H1 (cell line): ENCODE measurements around the gene USP12. TPM values are rescaled to one million over a fixed set of nuclear protein-coding genes. Genes with fewer than 3 reads are reported as not detected.

Experiments used
- CTCF ChIA-PET: fragments of 300-600 bp; sonication (Branson Sonifier 250); formaldehyde crosslinking; loops from one replicate; lab custom pipeline; 2021; ENCODE audit not compliant: partially characterized antibody; lab: Charles Lee
- POLR2A ChIA-PET: fragments of 300-600 bp; sonication (Branson Sonifier 250); formaldehyde crosslinking; loops from one replicate; lab custom pipeline; 2021; ENCODE audit warnings: inconsistent platforms; ENCODE audit not compliant: partially characterized antibody; lab: Charles Lee
- DNase-seq, 2 experiments: peaks; one replicate each; pipeline versions ENCODE4 v3.0.0 to v3.0.0-alpha.2; 2010 to 2022; ENCODE audit warnings: low spot score in 2 of 2, low read depth in 1 of 2, mixed read lengths in 1 of 2
- FAIRE-seq: peaks from 2 replicates; lab custom pipeline; 2011; peaks lifted over from hg19 to GRCh38; lab: Jason Lieb, UNC
- H2AFZ ChIP-seq: 2 replicates; pipeline ENCODE4 v1.8.1; 2012; ENCODE audit warnings: low read length, inconsistent platforms
- H2AK5ac ChIP-seq: 2 replicates; pipeline ENCODE4 v1.6.1; 2013; ENCODE audit warnings: low read depth, low read length
- H2BK120ac ChIP-seq: replicated peaks from 2 replicates; pipeline ENCODE3; 2013; ENCODE audit warnings: low read depth, low read length, inconsistent platforms
- H2BK12ac ChIP-seq: 2 replicates; pipeline ENCODE4 v1.6.1; 2013; ENCODE audit warnings: low read depth, low read length
- H2BK15ac ChIP-seq: 2 replicates; pipeline ENCODE4 v1.6.1; 2013; ENCODE audit warnings: low read length
- H2BK20ac ChIP-seq: 2 replicates; pipeline ENCODE4 v1.6.1; 2013; ENCODE audit warnings: low read length
- H2BK5ac ChIP-seq: 2 replicates; pipeline ENCODE4 v1.6.1; 2013; ENCODE audit warnings: low read depth, low read length
- H3K14ac ChIP-seq: 2 replicates; pipeline ENCODE4 v1.6.1; 2013; ENCODE audit warnings: inconsistent platforms; ENCODE audit not compliant: insufficient read length
- H3K18ac ChIP-seq: 2 replicates; pipeline ENCODE4 v1.6.1; 2013; ENCODE audit warnings: low read length; ENCODE audit errors: extremely low read depth
- H3K23ac ChIP-seq: 2 replicates; pipeline ENCODE4 v1.6.1; 2013; ENCODE audit warnings: inconsistent platforms; ENCODE audit not compliant: insufficient read length
- H3K23me2 ChIP-seq: 2 replicates; pipeline ENCODE4 v1.6.1; 2013; ENCODE audit warnings: low read depth, low read length
- H3K27ac ChIP-seq: 2 replicates; pipeline ENCODE4 v1.6.1; 2011; ENCODE audit warnings: low read depth, low read length, inconsistent platforms
- H3K27me3 ChIP-seq, 4 experiments: replicated peaks in 1 of 4; 1 replicate in 1 of 4; 2 replicates in 3 of 4; pipeline versions ENCODE4 v1.6.1 to v1.8.1; 2011 to 2013; ENCODE audit warnings: low read length in 3 of 4, mild to moderate bottlenecking in 3 of 4, inconsistent platforms in 2 of 4, mixed read lengths in 2 of 4, moderate library complexity in 1 of 4; ENCODE audit not compliant: control insufficient read depth in 3 of 4, insufficient read depth in 3 of 4; ENCODE audit errors: extremely low read depth in 1 of 4
- H3K36me3 ChIP-seq, 4 experiments: 2 replicates each; pipeline versions ENCODE4 v1.6.1 to v1.8.1; 2011 to 2013; ENCODE audit warnings: mild to moderate bottlenecking in 4 of 4, low read length in 3 of 4, moderate library complexity in 2 of 4, control low read depth in 1 of 4, inconsistent platforms in 1 of 4; ENCODE audit not compliant: insufficient read depth in 4 of 4, control insufficient read depth in 2 of 4
- H3K4ac ChIP-seq: replicated peaks from 2 replicates; pipeline ENCODE3; 2013; ENCODE audit warnings: low read length, low read depth, mixed read lengths, inconsistent platforms; ENCODE audit not compliant: insufficient read length
- H3K4me1 ChIP-seq, 4 experiments: replicated peaks in 1 of 4; 1 replicate in 1 of 4; 2 replicates in 3 of 4; pipeline versions ENCODE4 v1.6.1 to v1.8.1; 2011 to 2013; ENCODE audit warnings: low read length in 3 of 4, inconsistent platforms in 2 of 4, mixed read lengths in 1 of 4; ENCODE audit not compliant: insufficient read depth in 4 of 4, control insufficient read depth in 3 of 4
- H3K4me2 ChIP-seq, 2 experiments: 2 replicates each; pipeline versions ENCODE4 v1.6.1 to v1.8.1; 2011 to 2013; ENCODE audit warnings: low read depth in 2 of 2, low read length in 2 of 2, control low read depth in 1 of 2, inconsistent platforms in 1 of 2, mild to moderate bottlenecking in 1 of 2; ENCODE audit not compliant: insufficient read depth in 1 of 2
- H3K4me3 ChIP-seq, 4 experiments: fragments of 200-600, 300-600 bp in 1 of 4; sonication (generic), shearing (Covaris generic), sonication (Bioruptor Twin) in 1 of 4; 2 replicates each; pipeline versions ENCODE4 v1.5.1 to v1.8.1; 2011 to 2016; ENCODE audit warnings: low read length in 4 of 4, low read depth in 3 of 4, control low read depth in 2 of 4, inconsistent platforms in 2 of 4, mild to moderate bottlenecking in 2 of 4, mixed read lengths in 1 of 4, moderate library complexity in 1 of 4; ENCODE audit not compliant: insufficient read depth in 2 of 4; ENCODE audit errors: extremely low read depth in 1 of 4
- H3K56ac ChIP-seq: replicated peaks from 2 replicates; pipeline ENCODE3; 2013; ENCODE audit warnings: low read depth, mild to moderate bottlenecking, mixed read lengths, low read length, inconsistent platforms; ENCODE audit not compliant: insufficient read length
- H3K79me1 ChIP-seq: 2 replicates; pipeline ENCODE4 v1.6.1; 2013; ENCODE audit warnings: low read depth, low read length, control low read depth
- H3K79me2 ChIP-seq, 2 experiments: 2 replicates each; pipeline versions ENCODE4 v1.6.1 to v1.8.1; 2012 to 2013; ENCODE audit warnings: low read length in 2 of 2, mild to moderate bottlenecking in 2 of 2, inconsistent platforms in 1 of 2; ENCODE audit not compliant: insufficient read depth in 2 of 2, control insufficient read depth in 1 of 2
- H3K9ac ChIP-seq, 4 experiments: replicated peaks in 1 of 4; 1 replicate in 1 of 4; 2 replicates in 3 of 4; pipeline versions ENCODE4 v1.6.1 to v1.8.1; 2011 to 2013; ENCODE audit warnings: low read depth in 3 of 4, low read length in 3 of 4, control low read depth in 2 of 4, mild to moderate bottlenecking in 2 of 4, moderate library complexity in 2 of 4, inconsistent platforms in 1 of 4; ENCODE audit errors: extremely low read depth in 1 of 4
- H3K9me3 ChIP-seq, 2 experiments: 2 replicates each; pipeline versions ENCODE4 v1.6.1 to v1.8.1; 2012 to 2013; ENCODE audit warnings: mild to moderate bottlenecking in 2 of 2, moderate library complexity in 2 of 2, control low read depth in 1 of 2, inconsistent platforms in 1 of 2, low read depth in 1 of 2, low read length in 1 of 2, mixed read lengths in 1 of 2; ENCODE audit not compliant: insufficient read depth in 2 of 2
- H4K20me1 ChIP-seq, 2 experiments: replicated peaks in 1 of 2; 2 replicates each; pipeline versions ENCODE3 to v1.8.1; 2011 to 2013; ENCODE audit warnings: inconsistent platforms in 2 of 2, low read length in 2 of 2, mild to moderate bottlenecking in 1 of 2; ENCODE audit not compliant: insufficient read depth in 2 of 2, control insufficient read depth in 1 of 2
- H4K5ac ChIP-seq: 2 replicates; pipeline ENCODE4 v1.6.1; 2013; ENCODE audit warnings: low read length, low read depth, mixed read lengths, inconsistent platforms; ENCODE audit not compliant: insufficient read length
- H4K8ac ChIP-seq: 2 replicates; pipeline ENCODE4 v1.8.0; 2013; ENCODE audit warnings: mild to moderate bottlenecking, moderate library complexity, low read length, inconsistent platforms; ENCODE audit not compliant: insufficient read depth; ENCODE audit errors: extremely low read depth
- H4K91ac ChIP-seq: replicated peaks from 2 replicates; pipeline ENCODE3; 2013; ENCODE audit warnings: low read length, mixed read lengths, inconsistent platforms; ENCODE audit not compliant: insufficient read length
- ASH2L ChIP-seq: fragments of 200-600, 300-600 bp; sonication (generic); IDR thresholded peaks from one replicate; pipeline ENCODE4 v1.7.1; 2017; ENCODE audit warnings: low read length
- CHD2 ChIP-seq: IDR thresholded peaks from 2 replicates; pipeline ENCODE4 v1.6.1; 2012; ENCODE audit warnings: low read length, improper control_type of control experiment
- EP300 ChIP-seq, 2 experiments: IDR thresholded peaks; 1 replicate in 1 of 2; 2 replicates in 1 of 2; pipeline ENCODE4 v1.6.1; 2011 to 2012; ENCODE audit warnings: low read depth in 2 of 2, low read length in 2 of 2, mild to moderate bottlenecking in 2 of 2, borderline replicate concordance in 1 of 2, inconsistent platforms in 1 of 2, moderate library complexity in 1 of 2
- GABPA ChIP-seq: IDR thresholded peaks from 2 replicates; pipeline ENCODE4 v1.6.1; 2011; ENCODE audit warnings: mild to moderate bottlenecking, low read length, moderate library complexity, borderline replicate concordance; ENCODE audit not compliant: insufficient read depth
- KDM4A ChIP-seq: IDR thresholded peaks from one replicate; pipeline ENCODE4 v1.7.1; 2012; ENCODE audit warnings: low read depth, mild to moderate bottlenecking, moderate library complexity, low read length, inconsistent platforms; ENCODE audit not compliant: severe bottlenecking
- RBBP5 ChIP-seq: IDR thresholded peaks from 2 replicates; pipeline ENCODE4 v1.7.1; 2012; ENCODE audit warnings: low read depth, mild to moderate bottlenecking, inconsistent platforms, low read length, moderate library complexity, borderline replicate concordance
- RNF2 ChIP-seq: fragments of 200-900, 300-1000 bp; sonication (generic); IDR thresholded peaks from 2 replicates; pipeline ENCODE4 v1.7.1; 2016; ENCODE audit warnings: borderline replicate concordance, low read depth, mild to moderate bottlenecking, antibody characterized with exemption, low read length; ENCODE audit not compliant: poor library complexity, severe bottlenecking; ENCODE audit errors: missing control alignments
- SIN3A ChIP-seq, 2 experiments: IDR thresholded peaks in 1 of 2; conservative IDR thresholded peaks in 1 of 2; 2 replicates each; pipeline ENCODE4 v1.6.1; 2011 to 2012; ENCODE audit warnings: low read length in 2 of 2, improper control_type of control experiment in 1 of 2, low read depth in 1 of 2, mild to moderate bottlenecking in 1 of 2
- SIRT6 ChIP-seq: IDR thresholded peaks from one replicate; pipeline ENCODE4 v1.7.1; 2012; ENCODE audit warnings: low read length, inconsistent platforms
- SIX5 ChIP-seq: IDR thresholded peaks from 2 replicates; pipeline ENCODE4 v1.6.1; 2011; ENCODE audit warnings: mild to moderate bottlenecking, low read depth, low read length
- SP4 ChIP-seq: IDR thresholded peaks from 2 replicates; pipeline ENCODE4 v1.6.1; 2012; ENCODE audit warnings: low read length, inconsistent platforms
- SUZ12 ChIP-seq: fragments of 200-600 bp; sonication (generic); IDR thresholded peaks from 2 replicates; pipeline ENCODE4 v1.6.1; 2012; ENCODE audit warnings: mild to moderate bottlenecking, inconsistent platforms, low read length, moderate library complexity, mixed read lengths
- TCF12 ChIP-seq: IDR thresholded peaks from 2 replicates; pipeline ENCODE4 v1.6.1; 2011; ENCODE audit warnings: low read depth, mild to moderate bottlenecking, low read length
- WGBS, 2 experiments: shearing (Covaris generic) in 1 of 2; methylation state at CpG; one replicate each; pipeline versions ENCODE4 v1.1.6 to v1.1.7; 2013 to 2015; ENCODE audit warnings: low lambda C conversion rate in 2 of 2, mixed read lengths in 2 of 2, inconsistent platforms in 1 of 2, low coverage in 1 of 2, missing lambda C conversion rate in 1 of 2; ENCODE audit not compliant: insufficient replicate concordance in 2 of 2, insufficient coverage in 1 of 2, insufficient read length in 1 of 2; ENCODE audit errors: extremely low coverage in 1 of 2, missing lambda C conversion rate in 1 of 2; 5-methylcytosine and 5-hydroxymethylcytosine counted together
- polyA plus RNA-seq, 7 experiments: library from polyadenylated mRNA; depleted of rRNA in 3 of 7; stranded (reverse) in 5 of 7; unstranded in 2 of 7; fragments of >200 nt in 5 of 7; fragments of 200-250 nt in 2 of 7; gene quantifications; 1 replicate in 5 of 7; 2 replicates in 1 of 7; 4 replicates in 1 of 7; pipeline versions ENCODE4 v1.2.1 to v1.2.3, GENCODE V29; 2011 to 2013; ENCODE audit warnings: missing spikeins in 2 of 7, mixed read lengths in 2 of 7
- total RNA-seq: library from RNA; stranded (reverse); fragmentation: NEBNext Ultra II Directional; extraction: Animal tissue kit (Norgen Biotek cat#: 25700); gene quantifications from 2 replicates; pipeline ENCODE4 v1.2.1, GENCODE V29; 2021

The USP12 gene
- total and polyA plus RNA-seq, 2 of the 8 experiments (the other 6 are each of a cell fraction or from before 2014, with no cell fraction given), result 4.0 to 30.0 TPM

DNA sequence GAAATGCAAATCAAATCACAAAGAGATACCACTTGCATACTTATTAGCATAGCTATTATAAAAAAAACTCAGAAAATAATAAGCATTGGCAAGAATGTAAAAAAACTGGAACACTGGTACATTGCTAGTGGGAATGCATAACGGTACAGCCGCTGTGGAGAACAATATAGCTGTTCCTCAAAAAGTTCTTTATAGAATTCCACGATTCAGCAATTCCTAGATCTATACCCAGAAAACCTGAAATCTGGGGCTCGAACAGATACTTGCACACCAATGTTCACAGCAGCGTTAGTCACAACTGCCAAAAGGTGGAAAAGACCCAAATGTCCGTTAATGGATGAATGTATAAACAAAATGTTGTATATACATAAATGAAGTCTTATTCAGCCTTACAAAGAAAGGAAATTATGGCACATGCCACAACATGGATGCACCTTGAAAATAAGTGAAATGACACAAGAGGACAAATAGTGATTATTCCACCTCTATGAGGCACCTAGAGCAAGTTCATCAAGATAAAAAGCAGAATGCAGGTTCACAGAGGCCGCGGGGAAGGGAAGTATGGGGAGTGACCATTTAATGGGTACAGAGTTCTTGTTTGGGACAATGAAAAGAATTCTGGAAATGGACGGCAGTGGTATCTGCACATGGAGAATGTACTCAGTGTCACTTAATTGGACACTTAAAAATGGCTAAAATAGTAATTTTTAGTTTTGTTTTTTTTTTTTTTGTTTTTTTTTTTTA is 107.2 kb downstream of the USP12 start:
- no peak overlapping the region for H2AK5ac ChIP-seq
- no peak overlapping the region for H3K18ac ChIP-seq
- H3K9me3 ChIP-seq, result peaks cover 0 to 3% of the 10 kb centered on the region in 2 experiments; a peak in 1 of 4 replicates
- no peak overlapping the region for H2BK15ac ChIP-seq
- H3K27me3 ChIP-seq, result no peaks in the 10 kb centered on the region
- no peaks in the 10 kb centered on the region for H3K4me1 ChIP-seq
- H3K4me3 ChIP-seq, result no peak overlapping the region
- no peak overlapping the region for H4K91ac ChIP-seq
- no peak overlapping the region for H3K56ac ChIP-seq
- no peak overlapping the region for H2BK120ac ChIP-seq
- no peak overlapping the region for H3K27ac ChIP-seq
- H3K14ac ChIP-seq, result no peak overlapping the region
- no peak overlapping the region for H4K8ac ChIP-seq
- H2BK12ac ChIP-seq, result no peak overlapping the region
- no peak overlapping the region for H3K4me2 ChIP-seq
- H4K5ac ChIP-seq, result no peak overlapping the region
- H2BK20ac ChIP-seq, result no peak overlapping the region
- no peak overlapping the region for H3K9ac ChIP-seq
- no peaks in the 10 kb centered on the region for H4K20me1 ChIP-seq
- H3K36me3 ChIP-seq, result peaks cover 0 to 4% (median 1%) of the 10 kb centered on the region in 4 experiments; a peak in 4 of 8 replicates
- H3K79me1 ChIP-seq, result no peaks in the 10 kb centered on the region
- ChIA-PET POLR2A (no interaction called here), CTCF (interaction anchor here (1.0 kb wide), 1 partner anchor 63 kb away, joined by 3 read pairs; no protein-coding TSS in a partner anchor)
- no peak overlapping the region for H2AFZ ChIP-seq
- DNase-seq (no peak), FAIRE-seq (no peak)
- WGBS, 2 experiments, result 81% methylated on average over 9 of the region's 9 CpGs; no CpG with 5 or more reads in 1 of the 2 experiments
- H2BK5ac ChIP-seq, result no peak overlapping the region
- no peak overlapping the region for H3K23ac ChIP-seq
- H3K23me2 ChIP-seq, result no peaks in the 10 kb centered on the region
- no peaks in the 10 kb centered on the region for H3K79me2 ChIP-seq
- no peak overlapping the region for H3K4ac ChIP-seq
- no peak for TF ChIP-seq SIX5
- TF ChIP-seq RNF2, result no peak
- no peak for TF ChIP-seq SIRT6
- no peak for TF ChIP-seq GABPA
- no peak for TF ChIP-seq CHD2
- no peak for TF ChIP-seq SUZ12
- no peak for TF ChIP-seq RBBP5
- no peak for TF ChIP-seq TCF12
- TF ChIP-seq SP4, result no peak
- no peak for TF ChIP-seq ASH2L
- no peak for TF ChIP-seq EP300 (IDR thresholded peaks at IDR 0.05; ENCODE audit: borderline replicate concordance in 1 of 2, low read depth in 2 of 2, low read length in 2 of 2)
- TF ChIP-seq KDM4A, result no peak
- TF ChIP-seq SIN3A (conservative IDR thresholded peaks at IDR 0.05 in 1 of 2, IDR thresholded peaks at IDR 0.05 in 1 of 2; ENCODE audit: low read depth in 1 of 2, low read length in 2 of 2), result no peak
